NB4 (cell line): ENCODE results near the gene KLHDC10.
"Not testable (repeated sequence)": the region's sequence is repeated elsewhere in the genome, so short reads cannot be mapped to it uniquely, and the experiment has no call there.

Source experiments
- CTCF ChIP-seq: IDR thresholded peaks from one replicate; pipeline ENCODE4 v1.5.1; 2012; ENCODE audit warnings: low read depth, low read length
- MYC ChIP-seq: IDR thresholded peaks from 2 replicates; pipeline ENCODE4 v1.6.1; 2011; ENCODE audit warnings: low read depth, low read length
- POLR2A ChIP-seq: IDR thresholded peaks from 2 replicates; pipeline ENCODE4 v1.6.1; 2011; ENCODE audit warnings: mild to moderate bottlenecking; ENCODE audit not compliant: insufficient read length; ENCODE audit errors: extremely low read depth
- TF ChIP-seq, protein P1 (sequence below): IDR thresholded peaks from 2 replicates; pipeline ENCODE4 v1.6.1; 2011; ENCODE audit warnings: low read depth, low read length

GRCh38 chr7:130064580-130064926, 5.8 kb upstream of the KLHDC10 start:
- TF ChIP-seq CTCF, POLR2A, MYC: not testable (repeated sequence)
- TF ChIP-seq, protein P1, sequence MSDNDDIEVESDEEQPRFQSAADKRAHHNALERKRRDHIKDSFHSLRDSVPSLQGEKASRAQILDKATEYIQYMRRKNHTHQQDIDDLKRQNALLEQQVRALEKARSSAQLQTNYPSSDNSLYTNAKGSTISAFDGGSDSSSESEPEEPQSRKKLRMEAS = not testable (repeated sequence)
